ENCODE results near the gene VAX1.

VAX1 gene

DNA sequence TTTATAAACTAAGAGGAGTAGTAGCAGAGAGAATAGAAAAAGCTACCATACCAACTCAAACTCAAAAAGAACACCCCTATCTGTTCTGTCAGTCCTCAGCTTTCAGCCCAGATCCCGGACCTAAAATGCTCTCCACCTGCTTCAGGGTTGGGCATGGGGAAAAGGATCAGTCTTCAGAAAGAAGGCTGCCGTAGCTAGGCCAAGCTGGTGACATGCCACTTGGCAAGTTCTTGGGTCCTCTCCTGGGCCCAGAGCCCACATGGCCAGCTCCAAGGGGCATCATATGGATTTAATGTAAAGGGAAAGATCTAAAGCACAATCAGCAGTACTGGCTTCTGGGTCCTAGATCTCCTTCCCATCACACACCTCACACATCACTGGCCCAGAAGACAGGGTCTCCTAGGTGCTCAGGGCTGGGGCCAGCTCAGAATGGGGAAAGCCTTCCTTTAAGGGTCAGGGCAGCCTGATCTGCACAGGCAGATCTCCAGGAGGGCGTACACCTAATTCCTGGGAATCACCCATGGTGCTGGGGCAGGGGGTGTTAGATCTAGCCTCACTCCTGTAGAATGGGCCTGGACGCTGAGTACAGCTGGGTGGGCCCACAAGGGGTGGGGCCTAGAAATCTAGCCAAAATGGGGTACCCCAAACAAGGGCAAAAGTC lies 2.5 kb downstream of the VAX1 start:
- no peak overlapping the region for H3K4me3 ChIP-seq (ENCODE audit: low read depth, low read length)
- TF ChIP-seq, protein P1, sequence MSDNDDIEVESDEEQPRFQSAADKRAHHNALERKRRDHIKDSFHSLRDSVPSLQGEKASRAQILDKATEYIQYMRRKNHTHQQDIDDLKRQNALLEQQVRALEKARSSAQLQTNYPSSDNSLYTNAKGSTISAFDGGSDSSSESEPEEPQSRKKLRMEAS (IDR thresholded peaks at IDR 0.05; ENCODE audit: low read depth, low read length) = no peak
- TF ChIP-seq, protein P2, sequence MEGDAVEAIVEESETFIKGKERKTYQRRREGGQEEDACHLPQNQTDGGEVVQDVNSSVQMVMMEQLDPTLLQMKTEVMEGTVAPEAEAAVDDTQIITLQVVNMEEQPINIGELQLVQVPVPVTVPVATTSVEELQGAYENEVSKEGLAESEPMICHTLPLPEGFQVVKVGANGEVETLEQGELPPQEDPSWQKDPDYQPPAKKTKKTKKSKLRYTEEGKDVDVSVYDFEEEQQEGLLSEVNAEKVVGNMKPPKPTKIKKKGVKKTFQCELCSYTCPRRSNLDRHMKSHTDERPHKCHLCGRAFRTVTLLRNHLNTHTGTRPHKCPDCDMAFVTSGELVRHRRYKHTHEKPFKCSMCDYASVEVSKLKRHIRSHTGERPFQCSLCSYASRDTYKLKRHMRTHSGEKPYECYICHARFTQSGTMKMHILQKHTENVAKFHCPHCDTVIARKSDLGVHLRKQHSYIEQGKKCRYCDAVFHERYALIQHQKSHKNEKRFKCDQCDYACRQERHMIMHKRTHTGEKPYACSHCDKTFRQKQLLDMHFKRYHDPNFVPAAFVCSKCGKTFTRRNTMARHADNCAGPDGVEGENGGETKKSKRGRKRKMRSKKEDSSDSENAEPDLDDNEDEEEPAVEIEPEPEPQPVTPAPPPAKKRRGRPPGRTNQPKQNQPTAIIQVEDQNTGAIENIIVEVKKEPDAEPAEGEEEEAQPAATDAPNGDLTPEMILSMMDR (IDR thresholded peaks at IDR 0.05; ENCODE audit: low read depth, low read length) = no peak
- TF ChIP-seq MYC (IDR thresholded peaks at IDR 0.05; ENCODE audit: low read depth, low read length) (no peak), POLR2A (IDR thresholded peaks at IDR 0.05; ENCODE audit: extremely low read depth, insufficient read length) (no peak)

DNA sequence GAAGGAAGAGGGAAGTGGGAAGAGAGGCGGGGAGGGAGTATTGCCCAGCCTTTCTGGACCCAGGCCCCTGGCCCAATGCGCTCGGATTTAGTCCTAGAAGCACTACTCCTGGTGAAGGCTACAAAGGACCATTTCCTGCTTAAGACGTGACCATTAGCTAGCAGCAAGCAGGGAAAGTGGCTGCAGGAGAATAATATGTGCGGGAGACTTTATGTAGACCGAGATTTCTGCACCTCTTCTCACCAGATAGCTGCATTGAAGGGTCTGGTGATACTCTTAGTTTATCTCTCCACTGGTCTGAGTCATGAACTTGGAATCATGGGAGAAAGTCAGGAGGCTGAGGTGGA lies 3.1 kb downstream of the VAX1 start:
- DNase-seq (ENCODE audit: low read depth) = no peak
- H3K4me3 ChIP-seq (ENCODE audit: low read depth, low read length) = no peak overlapping the region
- TF ChIP-seq MYC (IDR thresholded peaks at IDR 0.05; ENCODE audit: low read depth, low read length) (no peak), POLR2A (IDR thresholded peaks at IDR 0.05; ENCODE audit: extremely low read depth, insufficient read length) (no peak)
- TF ChIP-seq, protein P2 (IDR thresholded peaks at IDR 0.05; ENCODE audit: low read depth, low read length) = no peak
- TF ChIP-seq, protein P1 (IDR thresholded peaks at IDR 0.05; ENCODE audit: low read depth, low read length) = no peak

More for the DNA sequence above, 2.5 kb downstream of the VAX1 start:
- DNase-seq (ENCODE audit: low read depth) = no peak

DNA sequence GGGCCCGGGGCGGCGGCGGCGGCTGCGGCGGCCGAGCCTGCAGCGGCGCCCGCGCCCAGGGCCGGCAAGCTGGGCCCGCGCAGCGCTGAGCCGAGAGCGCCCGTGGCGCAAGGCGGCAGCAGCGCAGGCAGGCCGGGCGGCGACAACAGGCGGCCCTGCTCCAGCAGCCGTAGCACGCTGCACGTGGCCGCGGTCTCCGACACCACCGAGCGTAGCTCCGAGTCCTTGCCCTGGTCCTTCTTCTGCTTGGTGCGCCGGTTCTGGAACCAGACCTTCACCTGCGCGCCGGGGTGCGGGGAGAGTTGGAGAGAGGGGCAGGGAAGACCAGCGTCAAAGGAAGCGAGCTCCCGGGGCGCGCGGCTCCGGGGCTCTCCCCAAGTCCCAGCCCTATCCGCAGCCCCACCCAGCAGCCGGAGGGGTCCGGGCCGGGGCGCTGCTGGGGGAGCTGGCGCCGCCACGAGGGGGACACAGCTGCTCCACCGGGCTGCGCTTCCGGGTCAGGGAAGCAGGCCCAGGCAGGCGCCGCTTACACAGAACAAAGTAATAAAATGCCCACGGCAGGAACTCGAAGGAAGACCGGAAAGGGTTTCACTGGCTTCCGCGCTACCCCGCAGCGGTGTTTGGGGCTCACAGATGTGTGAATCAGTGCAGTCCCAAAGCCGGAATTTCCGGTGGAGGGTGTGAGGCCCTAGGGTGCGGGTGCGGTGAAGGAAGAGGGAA lies 3.6 kb downstream of the VAX1 start:
- H3K4me3 ChIP-seq (ENCODE audit: low read depth, low read length) = no peak overlapping the region
- TF ChIP-seq POLR2A (IDR thresholded peaks at IDR 0.05; ENCODE audit: extremely low read depth, insufficient read length) = no peak
- no peak for DNase-seq (ENCODE audit: low read depth)

DNA sequence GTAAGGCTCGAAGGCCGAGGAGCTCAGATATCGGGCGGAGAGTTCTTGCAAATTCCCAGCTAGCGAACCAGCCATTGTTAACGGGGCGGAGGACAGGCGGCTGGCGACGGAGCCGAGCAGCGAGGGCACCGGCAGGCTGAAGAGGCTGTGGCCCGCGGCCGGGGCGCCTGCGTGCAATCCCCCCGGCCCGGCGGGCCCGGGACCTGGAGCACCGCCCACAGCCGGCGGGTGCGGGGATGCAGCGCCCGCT lies 4.1 kb downstream of the VAX1 start:
- no peak for DNase-seq (ENCODE audit: low read depth)
- TF ChIP-seq, protein P2 (IDR thresholded peaks at IDR 0.05; ENCODE audit: low read depth, low read length) = no peak
- no peak for TF ChIP-seq MYC (IDR thresholded peaks at IDR 0.05; ENCODE audit: low read depth, low read length)
- no peak overlapping the region for H3K4me3 ChIP-seq (ENCODE audit: low read depth, low read length)

DNA sequence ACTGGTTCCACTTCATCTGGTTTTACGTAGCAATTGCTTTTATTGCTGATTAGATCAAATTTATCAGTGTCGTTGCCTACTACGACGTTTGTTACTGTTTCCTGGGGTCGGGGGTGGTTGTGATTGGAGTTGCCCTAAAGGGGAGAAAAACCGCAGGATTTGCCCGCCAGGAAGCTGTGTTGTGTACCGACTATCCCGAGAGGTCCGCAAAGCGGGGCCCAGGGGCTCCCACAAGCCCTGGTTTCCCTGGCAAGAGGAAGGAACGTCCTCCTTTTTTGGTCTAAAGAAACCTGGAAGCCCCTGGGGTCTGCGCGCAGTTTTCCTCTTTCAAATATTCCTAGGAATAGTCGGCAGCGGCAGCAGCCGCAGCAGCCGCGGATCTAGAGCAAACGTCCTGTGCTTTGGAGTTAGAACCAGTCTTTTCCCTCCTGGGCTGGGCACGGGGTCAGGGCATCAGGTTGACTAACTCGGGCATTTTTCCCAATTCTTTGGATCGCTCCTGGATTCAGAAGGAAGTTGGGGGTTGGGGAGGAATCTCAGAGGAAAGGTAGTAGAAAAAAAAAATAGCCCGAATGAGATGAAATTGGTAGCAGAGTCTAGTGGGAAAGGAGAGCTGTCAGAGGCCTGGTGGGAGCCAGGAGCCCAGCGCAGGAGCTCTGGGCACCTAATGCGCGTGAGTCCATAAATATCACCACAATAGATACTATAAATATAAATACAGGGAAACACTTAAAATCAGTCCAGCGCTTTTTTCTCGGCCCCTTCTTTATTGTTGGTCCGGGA lies 4.6 kb downstream of the VAX1 start:
- H3K4me3 ChIP-seq (ENCODE audit: low read depth, low read length) = no peak overlapping the region
- TF ChIP-seq POLR2A (IDR thresholded peaks at IDR 0.05; ENCODE audit: extremely low read depth, insufficient read length) (no peak), MYC (IDR thresholded peaks at IDR 0.05; ENCODE audit: low read depth, low read length) (no peak)
- TF ChIP-seq, protein P2 (IDR thresholded peaks at IDR 0.05; ENCODE audit: low read depth, low read length) = no peak
- TF ChIP-seq, protein P1 (IDR thresholded peaks at IDR 0.05; ENCODE audit: low read depth, low read length) = no peak

DNA sequence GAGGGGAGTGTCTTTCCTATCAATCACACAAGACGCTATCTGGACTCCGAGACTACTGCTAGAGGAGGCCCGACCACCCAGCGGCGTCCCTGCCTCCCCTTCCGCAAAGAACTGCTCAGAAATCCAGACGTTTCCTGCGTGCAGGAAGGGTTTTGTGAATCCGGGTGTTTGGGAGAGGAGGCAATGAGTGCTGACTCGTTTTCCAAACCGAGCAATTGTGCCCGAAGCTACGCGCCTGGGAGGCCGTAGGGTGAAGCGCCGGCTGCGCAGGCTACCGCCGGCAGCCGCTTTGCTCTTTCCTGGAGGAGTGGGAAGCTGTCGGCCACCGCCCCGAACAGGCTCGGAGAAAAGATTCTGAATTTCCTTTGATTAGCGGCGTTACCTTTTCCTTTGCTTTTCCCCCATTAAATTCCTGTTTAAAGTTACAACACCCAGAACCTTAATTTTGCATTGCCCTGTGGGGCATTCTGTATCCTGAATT lies 5.3 kb downstream of the VAX1 start:
- DNase-seq (ENCODE audit: low read depth) = no peak
- H3K4me3 ChIP-seq (ENCODE audit: low read depth, low read length) = no peak overlapping the region
- no peak for TF ChIP-seq POLR2A (IDR thresholded peaks at IDR 0.05; ENCODE audit: extremely low read depth, insufficient read length)
- TF ChIP-seq MYC (IDR thresholded peaks at IDR 0.05; ENCODE audit: low read depth, low read length) = no peak
- TF ChIP-seq, protein P1 (IDR thresholded peaks at IDR 0.05; ENCODE audit: low read depth, low read length) = no peak
- TF ChIP-seq, protein P2 (IDR thresholded peaks at IDR 0.05; ENCODE audit: low read depth, low read length) = no peak

More for the DNA sequence above, 4.6 kb downstream of the VAX1 start:
- DNase-seq (ENCODE audit: low read depth) = no peak
